Hypothalamus (tissue), 51 donors: ENCODE results near the gene FLNB.

ENCODE experiments used
- DNase-seq, 51 donors: peaks; one replicate each; lab custom pipeline; 2025; lab: John Stamatoyannopoulos, UW

The FLNB gene

GRCh38 chr3:58102390-58102750 is 94.1 kb downstream of the FLNB start:
- no peak for DNase-seq

GRCh38 chr3:58102976-58103451 is 94.8 kb downstream of the FLNB start:
- no peak for DNase-seq

GRCh38 chr3:58104151-58104550 is 95.9 kb downstream of the FLNB start:
- DNase-seq = no peak

GRCh38 chr3:58104712-58105111 is 96.5 kb downstream of the FLNB start:
- no peak for DNase-seq

GRCh38 chr3:58105196-58105595 is 97.0 kb downstream of the FLNB start:
- no peak for DNase-seq

GRCh38 chr3:58106061-58106460 is 97.8 kb downstream of the FLNB start:
- DNase-seq = no peak

- no peak for DNase-seq
Measured at GRCh38 chr3:58106640-58107039, 98.4 kb downstream of the FLNB start.

GRCh38 chr3:58107597-58107996 is 99.4 kb downstream of the FLNB start:
- no peak for DNase-seq

- DNase-seq = no peak
Measured at GRCh38 chr3:58109752-58110151, 101.5 kb downstream of the FLNB start.

- DNase-seq = no peak
Measured at GRCh38 chr3:58111513-58112184, 103.4 kb downstream of the FLNB start.

GRCh38 chr3:58112185-58112535 is 103.9 kb downstream of the FLNB start:
- DNase-seq = no peak

- no peak for DNase-seq
Measured at GRCh38 chr3:58115175-58115574, 107.0 kb downstream of the FLNB start.

GRCh38 chr3:58116161-58116955 is 108.1 kb downstream of the FLNB start:
- DNase-seq = no peak

GRCh38 chr3:58116985-58117384 is 108.8 kb downstream of the FLNB start:
- no peak for DNase-seq

GRCh38 chr3:58117561-58118181 is 109.4 kb downstream of the FLNB start:
- peak in 1 of 51 donors; percentile 6 for DNase-seq

GRCh38 chr3:58119186-58119585 is 111.0 kb downstream of the FLNB start:
- DNase-seq = peak in 1 of 51 donors; percentile 8

GRCh38 chr3:58120075-58120812 is 112.0 kb downstream of the FLNB start:
- no peak for DNase-seq

- DNase-seq = no peak
Measured at GRCh38 chr3:58121183-58121582, 113.0 kb downstream of the FLNB start.

GRCh38 chr3:58122936-58123700 is 114.9 kb downstream of the FLNB start:
- no peak for DNase-seq

- DNase-seq = no peak
Measured at GRCh38 chr3:58124387-58124786, 116.2 kb downstream of the FLNB start.
